Measurements from ENCODE around the gene SEC63.
"Not testable (repeated sequence)": the region's sequence is repeated elsewhere in the genome, so short reads cannot be mapped to it uniquely, and the experiment has no call there.

SEC63 gene

DNA sequence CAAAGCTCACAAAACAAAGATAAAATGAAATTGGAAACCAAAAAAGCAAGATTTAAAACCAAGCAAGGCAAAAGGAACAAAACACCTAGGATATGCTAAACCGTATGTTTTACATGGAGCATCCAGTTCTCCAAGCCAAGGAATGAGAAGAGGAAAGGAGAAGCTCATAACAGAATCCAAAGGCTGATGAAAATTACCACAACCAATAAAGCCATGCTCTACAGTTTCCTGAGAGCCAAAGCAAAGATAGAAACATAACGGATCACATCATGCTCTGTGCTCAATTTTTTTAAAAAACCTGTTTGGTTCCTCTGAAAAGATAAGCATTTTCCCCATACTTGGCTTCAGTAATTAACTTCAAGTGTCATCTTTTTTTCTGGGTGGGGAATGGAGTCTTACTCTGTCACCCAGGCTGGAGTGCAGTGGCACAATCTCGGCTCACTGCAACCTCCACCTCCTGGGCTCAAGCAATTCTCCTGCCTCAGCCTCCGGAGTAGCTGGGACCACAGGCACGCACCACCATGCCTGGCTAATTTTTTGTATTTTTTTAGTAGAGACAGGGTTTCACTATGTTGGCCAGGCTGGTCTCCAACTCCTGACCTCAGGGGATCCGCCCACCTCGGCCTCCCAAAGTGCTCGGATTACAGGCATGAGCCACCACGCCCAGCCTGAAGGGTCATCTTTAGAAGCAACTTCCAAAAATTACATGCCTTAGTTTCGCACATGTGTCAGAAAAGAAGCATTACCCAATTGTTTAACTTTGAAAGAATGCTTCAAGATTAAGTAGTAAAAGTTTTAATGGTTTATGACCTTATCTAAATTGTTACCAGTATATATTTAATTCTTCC lies 31.1 kb downstream of the SEC63 start:
- not testable (repeated sequence) for DNase-seq

- DNase-seq: peak; percentile 64
Observed at GRCh38 chr6:107917451-107918375, 40.3 kb downstream of the SEC63 start.

GRCh38 chr6:107916961-107917360 lies 41.0 kb downstream of the SEC63 start:
- not testable (repeated sequence) for DNase-seq

- DNase-seq: no peak
Observed at GRCh38 chr6:107911692-107912091, 46.3 kb downstream of the SEC63 start.

DNA sequence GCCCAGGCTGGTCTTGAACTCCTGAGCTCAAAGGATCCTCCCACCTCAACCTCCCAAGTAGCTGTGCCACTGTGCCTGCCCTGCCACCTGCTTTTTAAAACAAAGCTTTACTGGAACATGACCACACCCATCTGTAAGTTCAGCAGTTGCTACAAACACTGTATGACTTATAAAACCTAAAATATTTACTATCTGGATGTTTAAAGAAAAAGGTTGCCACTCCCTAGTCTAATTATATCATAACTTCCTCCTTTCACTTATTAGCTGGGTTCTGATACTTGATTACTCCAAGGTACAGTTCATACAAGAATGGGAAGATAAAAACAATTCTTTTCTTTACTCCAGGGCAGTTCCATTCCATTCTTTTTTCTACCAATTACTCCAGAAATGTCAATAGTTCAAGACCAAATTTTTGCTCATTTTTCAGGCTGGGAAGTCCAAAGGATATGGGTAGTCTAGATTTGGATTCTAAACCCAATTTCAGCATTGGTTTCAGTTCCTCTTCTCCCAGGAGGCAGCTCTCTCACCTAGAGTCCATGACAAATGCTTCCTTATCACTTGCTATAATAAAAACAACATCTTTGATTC lies 63.1 kb downstream of the SEC63 start:
- no peak for DNase-seq

DNA sequence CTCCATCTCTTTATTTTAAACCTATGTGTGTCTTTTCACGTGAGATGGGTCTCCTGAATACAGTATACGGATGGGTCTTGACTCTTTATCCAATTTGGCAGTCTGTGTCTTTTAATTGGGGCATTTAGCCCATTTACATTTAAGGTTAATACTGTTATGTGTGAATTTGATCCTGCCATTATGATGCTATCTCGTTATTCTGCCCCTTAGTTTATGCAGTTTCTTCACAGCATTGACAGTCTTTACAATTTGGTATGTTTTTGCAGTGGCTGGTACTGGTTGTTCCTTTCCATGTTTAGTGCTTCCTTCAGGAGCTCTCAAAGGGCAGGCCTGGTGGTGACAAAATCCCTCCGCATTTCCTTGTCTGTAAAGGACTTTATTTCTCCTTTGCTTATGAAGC lies 67.6 kb downstream of the SEC63 start:
- not testable (repeated sequence) for DNase-seq

DNA sequence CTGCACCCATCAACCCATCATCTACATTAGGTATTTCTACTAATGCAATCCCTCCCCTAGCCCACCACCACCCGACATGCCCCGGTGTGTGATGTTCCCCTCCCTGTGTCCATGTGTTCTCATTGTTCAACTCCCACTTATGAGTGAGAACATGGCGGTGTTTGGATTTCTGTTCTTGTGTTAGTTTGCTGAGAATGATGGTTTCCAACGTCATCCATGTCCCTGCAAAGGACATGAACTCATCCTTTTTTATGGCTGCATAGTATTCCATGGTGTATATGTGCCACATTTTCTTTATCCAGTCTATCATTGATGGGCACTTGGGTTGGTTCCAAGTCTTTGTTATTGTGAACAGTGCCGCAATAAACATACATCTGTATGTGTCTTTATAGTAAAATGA lies 72.1 kb downstream of the SEC63 start:
- not testable (repeated sequence) for DNase-seq

GRCh38 chr6:107879941-107880340 lies 78.1 kb downstream of the SEC63 start:
- DNase-seq: no peak

DNA sequence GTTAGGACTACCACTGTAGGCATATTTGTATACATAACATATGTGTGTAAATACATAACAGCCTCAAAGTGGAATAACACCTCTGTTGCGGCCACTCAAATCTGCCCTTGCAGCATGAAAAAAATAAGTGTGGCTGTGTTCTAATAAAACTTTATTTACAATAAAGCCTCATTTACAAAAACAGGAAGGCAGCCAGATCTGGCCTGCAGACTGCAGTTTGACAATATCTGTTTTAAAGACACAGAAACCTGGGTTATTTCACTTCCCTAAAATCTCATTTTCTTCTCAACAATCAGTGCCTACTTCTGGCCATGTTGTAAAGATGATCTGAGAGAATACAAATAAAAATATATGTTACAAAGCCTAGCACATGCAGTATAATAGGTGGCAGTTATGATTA lies 80.0 kb downstream of the SEC63 start:
- no peak for DNase-seq

DNA sequence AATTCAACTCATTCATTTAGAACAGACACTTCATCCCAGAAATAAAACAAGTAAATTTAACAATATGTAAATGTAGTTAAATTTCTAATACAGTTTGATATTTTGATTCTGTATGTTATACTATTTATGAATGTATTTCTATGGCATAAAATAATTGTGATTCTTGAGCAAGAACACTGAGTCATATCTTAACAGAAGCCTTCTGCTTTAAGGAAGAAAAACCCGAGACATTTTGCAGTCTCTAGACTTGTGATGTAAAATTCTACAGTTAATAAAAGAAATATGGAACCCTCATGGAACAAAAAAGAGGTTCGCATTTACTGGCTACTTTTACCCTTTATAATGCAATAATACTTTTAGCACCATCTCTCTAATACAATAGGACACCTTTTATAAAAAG lies 86.0 kb downstream of the SEC63 start:
- DNase-seq: no peak

DNA sequence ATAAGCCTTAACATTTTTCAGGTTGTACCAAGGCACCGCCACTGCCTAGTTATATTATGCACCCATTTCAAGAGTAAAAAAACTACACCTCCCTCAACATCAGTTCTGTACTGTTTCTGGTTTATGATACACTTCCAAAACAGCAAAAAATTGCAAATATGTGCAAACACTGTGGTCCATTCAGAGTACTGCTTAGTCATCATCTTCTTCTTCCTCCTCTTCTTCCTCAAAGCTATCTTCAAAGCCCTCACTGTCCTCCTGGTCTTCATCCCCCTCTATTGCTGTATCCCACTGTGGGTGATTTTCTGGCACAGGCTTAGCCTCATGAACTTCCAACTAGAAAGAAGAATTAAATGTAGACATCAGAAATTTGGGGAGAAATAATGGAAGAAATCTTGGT lies 86.5 kb downstream of the SEC63 start:
- not testable (repeated sequence) for DNase-seq

DNA sequence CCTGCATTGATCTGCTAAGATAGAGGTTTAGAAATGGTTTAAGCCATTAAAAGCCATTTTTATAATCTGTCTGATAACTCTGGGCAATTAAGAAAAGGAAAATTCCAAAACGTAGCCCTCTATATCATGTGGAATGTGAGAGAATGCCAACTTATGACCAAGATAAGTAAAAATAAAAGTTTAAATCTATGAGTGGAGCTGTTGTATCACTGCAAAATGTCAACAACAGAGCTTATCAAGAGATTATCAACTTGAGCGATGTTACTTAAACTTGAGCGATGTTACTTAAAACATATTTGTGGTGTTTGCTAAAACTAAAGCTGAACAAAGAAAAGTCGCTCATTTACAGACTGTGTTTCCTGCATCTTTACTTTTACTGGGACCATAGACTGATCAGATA lies 87.0 kb downstream of the SEC63 start:
- no peak for DNase-seq

- DNase-seq: no peak
Observed at GRCh38 chr6:107870381-107870780, 87.6 kb downstream of the SEC63 start.

DNA sequence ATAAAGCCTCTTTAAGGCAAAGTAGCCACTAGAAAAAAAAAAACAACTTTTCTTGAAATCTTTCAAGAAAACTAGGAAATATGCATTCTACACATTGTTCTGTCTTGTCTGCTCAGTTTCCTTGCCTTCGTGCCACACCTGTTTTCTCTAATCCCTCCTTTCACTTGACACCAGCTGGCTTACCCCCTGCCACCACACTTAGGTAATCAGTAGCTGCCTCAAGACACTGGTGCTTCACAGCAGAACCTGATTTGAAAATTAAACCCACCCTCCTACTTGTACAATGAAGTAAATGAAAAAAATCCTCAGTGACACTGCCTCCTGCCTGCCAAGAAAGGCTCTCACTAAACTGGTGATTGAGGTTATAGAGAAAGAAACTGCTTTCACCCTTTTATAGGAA lies 88.1 kb downstream of the SEC63 start:
- no peak for DNase-seq

DNA sequence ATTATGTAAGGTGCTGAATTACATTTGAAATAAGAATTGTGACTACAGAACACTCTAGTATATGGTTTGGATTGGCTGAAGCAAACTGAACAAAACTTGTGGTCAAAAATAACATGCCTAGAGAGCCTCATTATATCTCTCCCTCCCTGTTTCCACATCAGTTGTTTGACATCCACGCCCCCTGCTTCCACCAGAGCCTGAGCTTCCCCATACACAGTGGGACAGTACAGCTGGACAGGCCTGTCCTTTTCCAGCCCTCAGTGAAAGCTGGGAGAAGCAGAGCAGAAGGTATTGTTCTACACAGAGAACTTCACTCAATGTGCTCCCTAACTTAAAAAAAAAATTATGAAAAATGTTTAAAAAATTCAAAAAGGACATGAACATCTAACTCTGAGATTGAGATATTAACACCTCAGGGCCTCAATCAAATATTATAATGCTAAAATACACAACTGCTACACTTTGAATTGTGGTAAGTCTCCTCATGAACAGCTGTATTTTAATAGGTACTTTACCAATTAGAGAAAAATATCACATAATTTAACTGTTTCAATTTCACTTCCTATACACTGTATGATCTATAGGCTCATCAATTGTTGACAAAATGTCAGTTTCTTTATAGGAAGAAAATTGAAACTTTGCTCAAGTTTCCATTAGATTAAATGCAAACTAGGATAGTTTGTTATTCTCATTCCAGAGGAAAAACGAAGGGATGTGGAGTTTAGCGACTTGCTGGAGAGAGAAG lies 89.0 kb downstream of the SEC63 start:
- no peak for DNase-seq

DNA sequence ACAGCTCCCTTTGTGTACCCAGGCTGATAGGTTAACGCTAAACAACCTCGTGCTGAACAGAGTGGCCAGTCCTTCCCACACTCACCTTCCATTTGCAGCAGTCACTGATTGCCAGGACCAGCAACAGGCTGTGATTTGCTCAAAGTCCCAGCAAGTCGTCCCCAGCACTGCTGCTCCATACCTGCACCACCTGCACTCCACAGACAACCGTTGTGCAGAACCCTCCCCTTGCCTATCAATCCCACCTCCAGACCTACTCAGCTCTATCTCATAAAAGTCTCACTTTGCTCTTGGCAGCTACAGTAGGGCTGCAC lies 90.7 kb downstream of the SEC63 start:
- DNase-seq: no peak

GRCh38 chr6:107866606-107867301 lies 91.3 kb downstream of the SEC63 start:
- peak; percentile 46 for DNase-seq

DNA sequence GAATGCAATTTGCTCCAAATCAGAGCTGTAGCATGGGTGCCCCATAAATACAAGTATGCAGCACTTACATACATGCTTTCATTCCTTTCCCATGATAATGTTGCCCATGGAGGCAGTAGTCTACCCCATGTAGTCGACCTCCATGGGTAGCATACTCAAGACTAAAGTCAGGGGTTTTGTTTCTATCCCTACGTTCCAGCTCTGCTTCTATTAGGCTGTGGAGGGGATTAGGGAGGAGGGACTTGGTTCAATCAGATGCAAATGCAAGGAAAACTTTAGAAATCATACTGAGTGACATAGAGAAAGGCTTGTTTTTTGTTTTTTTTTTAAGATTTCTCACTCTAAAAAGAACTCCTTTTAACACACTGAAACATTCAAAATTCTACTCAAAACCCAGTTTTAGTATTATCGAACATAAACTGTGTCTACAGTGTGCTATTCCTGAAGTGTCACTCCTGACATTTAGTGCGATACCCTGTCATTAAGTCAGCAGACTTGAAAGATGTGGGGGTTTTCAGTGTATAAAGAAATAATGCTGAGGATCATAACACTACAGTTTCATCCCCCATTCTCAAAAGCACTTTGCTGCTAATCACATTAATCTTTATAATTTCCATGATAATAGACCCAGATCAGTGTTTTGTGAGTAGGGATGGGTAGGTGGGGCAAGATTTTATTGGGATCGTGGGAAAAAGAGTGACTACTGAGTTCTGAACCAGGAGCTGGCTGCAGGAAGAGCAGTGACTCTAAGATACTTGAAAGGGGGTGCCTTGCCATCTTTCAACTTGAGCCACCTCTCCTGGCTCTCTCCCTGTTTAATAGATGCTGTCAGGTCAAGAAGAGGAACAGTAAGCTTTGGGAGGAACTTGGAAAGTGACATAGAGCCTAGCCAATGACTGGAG lies 93.5 kb downstream of the SEC63 start:
- DNase-seq: no peak

- DNase-seq: no peak
Observed at GRCh38 chr6:107862383-107862782, 95.6 kb downstream of the SEC63 start.

- DNase-seq: not testable (repeated sequence)
Observed at GRCh38 chr6:107860963-107861362, 97.0 kb downstream of the SEC63 start.

GRCh38 chr6:107860144-107860543 lies 97.9 kb downstream of the SEC63 start:
- DNase-seq: not testable (repeated sequence)
